Measurements from ENCODE around the gene CRACDL.

The CRACDL gene

DNA sequence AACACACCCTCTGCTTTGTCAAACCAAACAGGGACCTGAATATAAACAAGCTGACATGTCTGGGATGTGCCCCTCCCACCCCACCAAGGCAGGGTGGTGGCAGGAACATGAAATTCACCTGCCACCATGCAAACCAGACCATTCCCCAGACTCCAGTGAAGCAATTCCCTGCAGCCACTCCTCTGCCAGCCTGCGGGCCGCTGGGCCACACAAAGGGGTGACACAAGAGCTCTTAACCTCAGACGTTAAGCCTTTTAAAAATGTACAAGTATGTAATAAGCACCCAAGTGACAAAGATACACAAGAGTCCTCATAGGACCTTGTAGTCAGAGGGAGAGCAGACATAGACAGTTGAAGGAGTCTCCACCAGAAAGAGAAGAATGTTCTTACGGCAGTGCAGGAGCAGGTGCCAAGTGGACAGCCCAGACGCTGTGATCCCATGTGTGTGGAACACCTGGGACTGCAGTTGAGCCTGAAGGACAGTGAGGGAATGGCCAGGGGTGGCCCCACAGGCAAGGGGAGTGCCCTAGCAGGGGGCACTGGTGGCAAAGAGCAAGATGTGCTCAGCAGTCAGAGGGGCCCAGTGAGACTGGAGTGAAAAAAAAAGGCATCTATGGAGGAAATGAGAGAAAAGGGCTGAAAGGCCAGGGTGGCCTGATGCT, 36.9 kb downstream of the CRACDL start:
- no peaks in the 10 kb centered on the region for H3K36me3 ChIP-seq
- DNase-seq: no peak
- H3K9me3 ChIP-seq: no peaks in the 10 kb centered on the region
- H3K27me3 ChIP-seq: no peaks in the 10 kb centered on the region
- H3K4me3 ChIP-seq (ENCODE audit: low read depth, low read length): no peak overlapping the region
- no peaks in the 10 kb centered on the region for H3K4me1 ChIP-seq
- TF ChIP-seq, protein P1, sequence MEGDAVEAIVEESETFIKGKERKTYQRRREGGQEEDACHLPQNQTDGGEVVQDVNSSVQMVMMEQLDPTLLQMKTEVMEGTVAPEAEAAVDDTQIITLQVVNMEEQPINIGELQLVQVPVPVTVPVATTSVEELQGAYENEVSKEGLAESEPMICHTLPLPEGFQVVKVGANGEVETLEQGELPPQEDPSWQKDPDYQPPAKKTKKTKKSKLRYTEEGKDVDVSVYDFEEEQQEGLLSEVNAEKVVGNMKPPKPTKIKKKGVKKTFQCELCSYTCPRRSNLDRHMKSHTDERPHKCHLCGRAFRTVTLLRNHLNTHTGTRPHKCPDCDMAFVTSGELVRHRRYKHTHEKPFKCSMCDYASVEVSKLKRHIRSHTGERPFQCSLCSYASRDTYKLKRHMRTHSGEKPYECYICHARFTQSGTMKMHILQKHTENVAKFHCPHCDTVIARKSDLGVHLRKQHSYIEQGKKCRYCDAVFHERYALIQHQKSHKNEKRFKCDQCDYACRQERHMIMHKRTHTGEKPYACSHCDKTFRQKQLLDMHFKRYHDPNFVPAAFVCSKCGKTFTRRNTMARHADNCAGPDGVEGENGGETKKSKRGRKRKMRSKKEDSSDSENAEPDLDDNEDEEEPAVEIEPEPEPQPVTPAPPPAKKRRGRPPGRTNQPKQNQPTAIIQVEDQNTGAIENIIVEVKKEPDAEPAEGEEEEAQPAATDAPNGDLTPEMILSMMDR (IDR thresholded peaks at IDR 0.05; ENCODE audit: low read depth, low read length): no peak

- no peaks in the 10 kb centered on the region for H3K9me3 ChIP-seq
- H3K27me3 ChIP-seq: no peaks in the 10 kb centered on the region
- H3K4me3 ChIP-seq (ENCODE audit: low read depth, low read length): no peak overlapping the region
- no peak for DNase-seq
- H3K4me1 ChIP-seq: no peaks in the 10 kb centered on the region
- no peaks in the 10 kb centered on the region for H3K36me3 ChIP-seq
- TF ChIP-seq, protein P1 (IDR thresholded peaks at IDR 0.05; ENCODE audit: low read depth, low read length): no peak
Observed at GRCh38 chr2:98898423-98898841, 37.6 kb downstream of the CRACDL start.

DNA sequence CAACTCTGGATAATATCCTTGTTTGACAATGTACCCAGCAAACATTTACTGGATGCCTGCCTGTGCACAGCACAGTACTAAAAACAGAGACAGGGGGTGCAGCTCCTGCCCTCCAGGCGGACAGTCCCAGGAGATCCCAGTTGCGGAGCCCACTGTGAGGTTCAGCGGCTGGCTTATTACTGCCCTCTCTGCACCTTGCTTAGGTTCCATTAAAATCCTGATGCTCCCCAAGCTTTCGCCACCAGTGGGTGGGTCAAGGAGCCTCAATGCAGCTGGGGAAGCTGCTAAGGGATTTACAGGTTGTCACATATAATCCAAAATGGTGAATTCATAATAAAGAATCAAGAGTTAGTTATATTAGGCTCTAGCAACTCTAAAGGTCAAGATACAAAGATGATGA, 38.3 kb downstream of the CRACDL start:
- no peak for DNase-seq
- no peaks in the 10 kb centered on the region for H3K4me1 ChIP-seq
- no peaks in the 10 kb centered on the region for H3K27me3 ChIP-seq
- TF ChIP-seq, protein P1 (IDR thresholded peaks at IDR 0.05; ENCODE audit: low read depth, low read length): no peak
- no peaks in the 10 kb centered on the region for H3K36me3 ChIP-seq
- no peaks in the 10 kb centered on the region for H3K9me3 ChIP-seq
- no peak overlapping the region for H3K4me3 ChIP-seq (ENCODE audit: low read depth, low read length)

GRCh38 chr2:98896944-98897343, 39.1 kb downstream of the CRACDL start:
- H3K4me3 ChIP-seq (ENCODE audit: low read depth, low read length): no peak overlapping the region
- H3K9me3 ChIP-seq: no peaks in the 10 kb centered on the region
- no peak for DNase-seq
- TF ChIP-seq, protein P1 (IDR thresholded peaks at IDR 0.05; ENCODE audit: low read depth, low read length): no peak
- H3K36me3 ChIP-seq: no peaks in the 10 kb centered on the region
- no peaks in the 10 kb centered on the region for H3K4me1 ChIP-seq
- H3K27me3 ChIP-seq: no peaks in the 10 kb centered on the region

- TF ChIP-seq, protein P1 (IDR thresholded peaks at IDR 0.05; ENCODE audit: low read depth, low read length): no peak
- no peaks in the 10 kb centered on the region for H3K27me3 ChIP-seq
- no peaks in the 10 kb centered on the region for H3K4me1 ChIP-seq
- DNase-seq: no peak
- H3K9me3 ChIP-seq: no peaks in the 10 kb centered on the region
- H3K36me3 ChIP-seq: no peaks in the 10 kb centered on the region
- H3K4me3 ChIP-seq (ENCODE audit: low read depth, low read length): no peak overlapping the region
Observed at GRCh38 chr2:98896416-98896815, 39.6 kb downstream of the CRACDL start.

DNA sequence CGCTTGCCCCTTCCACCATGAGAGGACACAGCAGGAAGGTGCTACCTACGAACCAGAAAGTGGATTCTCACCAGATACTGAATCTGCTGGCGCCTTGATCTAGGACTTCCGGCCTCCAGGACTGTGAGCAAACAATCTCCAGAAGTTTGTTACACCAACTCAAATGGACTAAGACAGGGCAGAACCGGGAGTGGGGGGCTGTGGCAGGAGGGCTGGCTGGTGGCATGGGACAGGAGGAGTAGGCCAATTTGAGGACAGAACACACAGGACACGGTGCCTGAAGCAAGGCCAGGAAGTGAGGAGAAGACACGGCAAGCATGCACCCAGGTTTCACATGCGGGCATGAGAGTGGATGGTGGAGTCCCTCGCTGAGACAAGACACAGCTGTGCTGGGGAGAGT, 40.1 kb downstream of the CRACDL start:
- TF ChIP-seq, protein P1 (IDR thresholded peaks at IDR 0.05; ENCODE audit: low read depth, low read length): no peak
- no peak overlapping the region for H3K4me3 ChIP-seq (ENCODE audit: low read depth, low read length)
- H3K36me3 ChIP-seq: no peaks in the 10 kb centered on the region
- H3K4me1 ChIP-seq: no peaks in the 10 kb centered on the region
- H3K9me3 ChIP-seq: no peaks in the 10 kb centered on the region
- no peak for DNase-seq
- H3K27me3 ChIP-seq: no peaks in the 10 kb centered on the region

Data from BE2C (cell line).